NCI-H2196 treated with DMSO at 0.1 percent for 48 hours (cell line): Measurements from ENCODE around the gene SLC25A42.
"Not testable (repeated sequence)": the region's sequence is repeated elsewhere in the genome, so short reads cannot be mapped to it uniquely, and the experiment has no call there.

ENCODE experiments used
- DNase-seq: peaks from one replicate; lab custom pipeline; 2025; ENCODE audit not compliant: unreplicated experiment; lab: John Stamatoyannopoulos, UW

The SLC25A42 gene

GRCh38 chr19:19068659-19069654 lies 5.2 kb downstream of the SLC25A42 start:
- DNase-seq: no peak

- DNase-seq: no peak
These were observed 8.1 kb downstream of the SLC25A42 start for GRCh38 chr19:19071897-19072296.

GRCh38 chr19:19074196-19074882 lies 10.5 kb downstream of the SLC25A42 start:
- no peak for DNase-seq

- DNase-seq: no peak
These were observed 11.3 kb downstream of the SLC25A42 start for GRCh38 chr19:19075126-19075525.

- no peak for DNase-seq
These were observed 12.7 kb downstream of the SLC25A42 start for GRCh38 chr19:19076476-19076875.

- no peak for DNase-seq
These were observed 13.3 kb downstream of the SLC25A42 start for GRCh38 chr19:19077103-19077502.

GRCh38 chr19:19078801-19079200 lies 15.0 kb downstream of the SLC25A42 start:
- DNase-seq: no peak

- DNase-seq: no peak
These were observed 15.8 kb downstream of the SLC25A42 start for GRCh38 chr19:19079571-19079970.

GRCh38 chr19:19081642-19082151 lies 17.9 kb downstream of the SLC25A42 start:
- DNase-seq: no peak

- no peak for DNase-seq
These were observed 19.8 kb downstream of the SLC25A42 start for GRCh38 chr19:19083413-19084178.

- no peak for DNase-seq
These were observed 23.9 kb downstream of the SLC25A42 start for GRCh38 chr19:19087676-19088075.

GRCh38 chr19:19094513-19094912 lies 30.7 kb downstream of the SLC25A42 start:
- no peak for DNase-seq

- DNase-seq: no peak
These were observed 31.9 kb downstream of the SLC25A42 start for GRCh38 chr19:19095691-19096090.

GRCh38 chr19:19096641-19097627 lies 33.1 kb downstream of the SLC25A42 start:
- no peak for DNase-seq

- no peak for DNase-seq
These were observed 34.4 kb downstream of the SLC25A42 start for GRCh38 chr19:19098084-19098702.

- no peak for DNase-seq
These were observed 35.2 kb downstream of the SLC25A42 start for GRCh38 chr19:19098703-19099632.

GRCh38 chr19:19101540-19101939 lies 37.7 kb downstream of the SLC25A42 start:
- no peak for DNase-seq

- DNase-seq: not testable (repeated sequence)
These were observed 38.8 kb downstream of the SLC25A42 start for GRCh38 chr19:19102566-19102965.
